Duodenal mucosa (tissue), 2 donors: Measurements from ENCODE around the gene RAB3IP.
"Not testable (repeated sequence)": the region's sequence is repeated elsewhere in the genome, so short reads cannot be mapped to it uniquely, and the experiment has no call there.

Source experiments
- H3K27ac ChIP-seq: one replicate; pipeline ENCODE4 v1.7.0; 2013; ENCODE audit warnings: low read depth, low read length
- H3K27me3 ChIP-seq, 2 donors: one replicate each; pipeline ENCODE4 v1.7.0; 2013; ENCODE audit warnings: low read length in 2 of 2, control low read depth in 1 of 2; ENCODE audit not compliant: insufficient read depth in 2 of 2, control insufficient read depth in 1 of 2
- H3K36me3 ChIP-seq, 2 donors: one replicate each; pipeline ENCODE4 v1.7.0; 2013; ENCODE audit warnings: low read length in 2 of 2, control low read depth in 1 of 2; ENCODE audit not compliant: insufficient read depth in 2 of 2, control insufficient read depth in 1 of 2
- H3K4me1 ChIP-seq, 2 donors: one replicate each; pipeline ENCODE4 v1.7.0; 2013; ENCODE audit warnings: low read length in 2 of 2, control low read depth in 1 of 2; ENCODE audit not compliant: insufficient read depth in 2 of 2, control insufficient read depth in 1 of 2
- H3K4me3 ChIP-seq, 2 donors: one replicate each; pipeline ENCODE4 v1.7.0; 2013; ENCODE audit warnings: low read length in 2 of 2, low read depth in 1 of 2
- H3K9ac ChIP-seq, 2 donors: one replicate each; pipeline ENCODE4 v1.7.0; 2013; ENCODE audit warnings: low read length in 2 of 2, low read depth in 1 of 2
- H3K9me3 ChIP-seq, 2 donors: one replicate each; pipeline ENCODE4 v1.7.0; 2013; ENCODE audit warnings: low read length in 2 of 2, control low read depth in 1 of 2; ENCODE audit not compliant: control insufficient read depth in 1 of 2

The RAB3IP gene

GRCh38 chr12:69756088-69756755, 17.6 kb downstream of the RAB3IP start:
- H3K27me3 ChIP-seq: no peaks in the 10 kb centered on the region
- no peak overlapping the region for H3K4me3 ChIP-seq
- H3K36me3 ChIP-seq: peaks cover 10 to 25% of the 10 kb centered on the region in 2 donors
- H3K9ac ChIP-seq: no peak overlapping the region
- no peaks in the 10 kb centered on the region for H3K4me1 ChIP-seq
- H3K9me3 ChIP-seq: peaks cover 4 to 8% of the 10 kb centered on the region in 2 donors
- H3K27ac ChIP-seq: no peak overlapping the region

GRCh38 chr12:69758105-69758504, 19.4 kb downstream of the RAB3IP start:
- Histone ChIP-seq H3K27ac (no peak overlapping the region), H3K9ac (no peak overlapping the region), H3K36me3 (peaks cover 15 to 27% of the 10 kb centered on the region in 2 donors), H3K27me3 (no peaks in the 10 kb centered on the region), H3K4me3 (no peak overlapping the region), H3K9me3 (peaks cover 6 to 8% of the 10 kb centered on the region in 2 donors), H3K4me1 (no peaks in the 10 kb centered on the region)

DNA sequence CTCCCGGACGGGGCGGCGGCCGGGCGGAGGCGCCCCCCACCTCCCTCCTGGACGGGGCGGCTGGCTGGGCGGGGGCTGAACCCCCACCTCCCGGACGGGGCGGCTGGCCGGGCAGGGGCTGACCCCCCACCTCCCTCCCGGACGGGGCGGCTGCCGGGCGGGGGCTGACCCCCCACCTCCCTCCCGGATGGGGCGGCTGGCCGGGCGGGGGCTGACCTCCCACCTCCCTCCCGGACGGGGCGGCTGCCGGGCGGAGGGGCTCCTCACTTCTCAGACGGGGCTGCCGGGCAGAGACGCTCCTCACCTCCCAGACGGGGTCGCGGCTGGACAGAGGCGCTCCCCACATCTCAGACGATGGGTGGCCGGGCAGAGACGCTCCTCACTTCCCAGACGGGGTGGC, 20.9 kb downstream of the RAB3IP start:
- H3K9ac ChIP-seq, H3K4me1 ChIP-seq, H3K27me3 ChIP-seq, H3K9me3 ChIP-seq, H3K27ac ChIP-seq, H3K4me3 ChIP-seq: not testable (repeated sequence)
- peaks cover 17 to 34% of the 10 kb centered on the region in 2 donors for H3K36me3 ChIP-seq

- peaks cover 28 to 30% of the 10 kb centered on the region in 2 donors for H3K9me3 ChIP-seq
- H3K27ac ChIP-seq: no peak overlapping the region
- H3K36me3 ChIP-seq: peaks cover 38 to 42% of the 10 kb centered on the region in 2 donors
- no peak overlapping the region for H3K4me3 ChIP-seq
- no peaks in the 10 kb centered on the region for H3K4me1 ChIP-seq
- H3K27me3 ChIP-seq: no peaks in the 10 kb centered on the region
- H3K9ac ChIP-seq: no peak overlapping the region
Observed at GRCh38 chr12:69765515-69765914, 26.9 kb downstream of the RAB3IP start.

- no peak overlapping the region for H3K4me3 ChIP-seq
- peaks cover 38 to 47% of the 10 kb centered on the region in 2 donors for H3K36me3 ChIP-seq
- peaks cover 28 to 30% of the 10 kb centered on the region in 2 donors for H3K9me3 ChIP-seq
- no peaks in the 10 kb centered on the region for H3K27me3 ChIP-seq
- no peak overlapping the region for H3K27ac ChIP-seq
- no peaks in the 10 kb centered on the region for H3K4me1 ChIP-seq
- H3K9ac ChIP-seq: no peak overlapping the region
Observed at GRCh38 chr12:69766260-69766659, 27.6 kb downstream of the RAB3IP start.

DNA sequence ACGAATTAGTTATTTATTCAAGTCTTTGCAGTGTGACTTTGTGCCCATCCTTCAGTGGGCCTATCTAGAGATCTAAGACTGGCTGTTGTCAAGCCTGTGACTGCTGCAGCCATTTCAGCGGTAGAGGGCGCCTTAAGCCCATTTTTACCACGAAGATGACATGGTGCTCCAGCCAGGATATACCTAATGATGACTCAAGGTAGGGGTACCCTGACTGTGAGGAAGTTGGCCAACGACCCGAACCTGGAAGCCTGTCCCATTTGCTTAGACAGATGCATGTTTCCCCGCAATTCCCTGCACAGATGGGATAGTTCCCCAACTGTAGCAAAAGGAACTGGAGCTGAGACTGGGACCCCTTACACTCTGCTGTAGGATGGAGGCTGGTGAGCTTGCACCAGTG, 41.3 kb downstream of the RAB3IP start:
- Histone ChIP-seq H3K27me3 (no peaks in the 10 kb centered on the region), H3K36me3 (peaks cover 0 to 8% of the 10 kb centered on the region in 2 donors), H3K9me3 (no peaks in the 10 kb centered on the region), H3K27ac (no peak overlapping the region), H3K4me1 (no peaks in the 10 kb centered on the region), H3K9ac (no peak overlapping the region), H3K4me3 (no peak overlapping the region)

GRCh38 chr12:69783365-69783764, 44.7 kb downstream of the RAB3IP start:
- H3K4me3 ChIP-seq: no peak overlapping the region
- H3K9me3 ChIP-seq: no peaks in the 10 kb centered on the region
- H3K27me3 ChIP-seq: no peaks in the 10 kb centered on the region
- H3K27ac ChIP-seq: no peak overlapping the region
- H3K4me1 ChIP-seq: no peaks in the 10 kb centered on the region
- peaks cover 4 to 24% of the 10 kb centered on the region in 2 donors for H3K36me3 ChIP-seq
- no peak overlapping the region for H3K9ac ChIP-seq

- H3K36me3 ChIP-seq: peaks cover 11 to 24% of the 10 kb centered on the region in 2 donors
- no peak overlapping the region for H3K9ac ChIP-seq
- peaks cover 19 to 23% of the 10 kb centered on the region in 2 donors for H3K9me3 ChIP-seq
- H3K4me3 ChIP-seq: no peak overlapping the region
- H3K27me3 ChIP-seq: no peaks in the 10 kb centered on the region
- no peaks in the 10 kb centered on the region for H3K4me1 ChIP-seq
- H3K27ac ChIP-seq: no peak overlapping the region
Observed at GRCh38 chr12:69789351-69789750, 50.7 kb downstream of the RAB3IP start.

DNA sequence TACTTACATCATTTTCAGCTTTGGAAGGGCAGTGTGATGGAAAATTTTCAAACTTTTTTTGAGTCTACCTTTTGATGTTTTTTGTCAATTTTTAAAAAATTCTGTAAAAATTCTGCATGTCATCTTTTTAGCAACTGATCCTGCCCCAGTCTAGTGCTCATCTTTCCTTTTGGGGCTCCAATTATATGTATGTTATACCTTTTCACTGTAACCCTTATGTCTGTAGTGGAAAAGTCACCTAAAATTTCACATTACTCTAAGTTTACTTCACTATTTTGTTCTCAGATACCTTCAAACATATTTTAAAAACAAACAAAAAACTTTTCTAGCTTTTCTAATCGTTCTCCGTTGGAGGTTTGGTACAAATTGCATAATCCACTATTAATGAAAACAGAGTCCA, 53.9 kb downstream of the RAB3IP start:
- Histone ChIP-seq H3K9ac (no peak overlapping the region), H3K9me3 (peaks cover 19 to 23% of the 10 kb centered on the region in 2 donors), H3K4me3 (no peak overlapping the region), H3K27me3 (no peaks in the 10 kb centered on the region), H3K4me1 (no peaks in the 10 kb centered on the region), H3K27ac (no peak overlapping the region), H3K36me3 (peaks cover 18 to 20% of the 10 kb centered on the region in 2 donors)

GRCh38 chr12:69807101-69807897, 68.6 kb downstream of the RAB3IP start:
- not testable (repeated sequence) for H3K9me3 ChIP-seq, H3K27me3 ChIP-seq, H3K27ac ChIP-seq, H3K4me3 ChIP-seq, H3K36me3 ChIP-seq, H3K9ac ChIP-seq, H3K4me1 ChIP-seq
